ENCODE measurements around the gene SIDT1.

SIDT1 gene

GRCh38 chr3:113551820-113552219, 19.5 kb downstream of the SIDT1 start:
- TF ChIP-seq CTCF (conservative IDR thresholded peaks at IDR 0.05; ENCODE audit: low read depth, low read length), result no peak
- H3K4me3 ChIP-seq (IDR thresholded peaks at IDR 0.05; ENCODE audit: insufficient read depth, low read depth, low read length), result no peak overlapping the region
- peaks cover 12% of the 10 kb centered on the region for H3K4me1 ChIP-seq (ENCODE audit: low read depth, poor library complexity, severe bottlenecking)
- H3K79me2 ChIP-seq (ENCODE audit: insufficient read depth, low read depth), result no peaks in the 10 kb centered on the region
- no peaks in the 10 kb centered on the region for H4K20me1 ChIP-seq (ENCODE audit: insufficient read depth)
- H3K9ac ChIP-seq, result no peak overlapping the region
- no peaks in the 10 kb centered on the region for H3K27me3 ChIP-seq (ENCODE audit: insufficient read depth, low read depth)
- no peaks in the 10 kb centered on the region for H3K36me3 ChIP-seq (ENCODE audit: insufficient read depth)
- no peak overlapping the region for H3K27ac ChIP-seq
- no peak overlapping the region for H3K4me2 ChIP-seq
- no peak overlapping the region for H2AFZ ChIP-seq (ENCODE audit: low read depth)

- H3K36me3 ChIP-seq (ENCODE audit: insufficient read depth), result no peaks in the 10 kb centered on the region
- H3K27ac ChIP-seq, result no peak overlapping the region
- H3K4me2 ChIP-seq, result no peak overlapping the region
- H4K20me1 ChIP-seq (ENCODE audit: insufficient read depth), result no peaks in the 10 kb centered on the region
- peaks cover 1% of the 10 kb centered on the region for H3K4me1 ChIP-seq (ENCODE audit: low read depth, poor library complexity, severe bottlenecking)
- no peaks in the 10 kb centered on the region for H3K79me2 ChIP-seq (ENCODE audit: insufficient read depth, low read depth)
- no peak overlapping the region for H3K4me3 ChIP-seq (IDR thresholded peaks at IDR 0.05; ENCODE audit: insufficient read depth, low read depth, low read length)
- H3K9ac ChIP-seq, result no peak overlapping the region
- H2AFZ ChIP-seq (ENCODE audit: low read depth), result no peak overlapping the region
- no peak for TF ChIP-seq CTCF (conservative IDR thresholded peaks at IDR 0.05; ENCODE audit: low read depth, low read length)
- H3K27me3 ChIP-seq (ENCODE audit: insufficient read depth, low read depth), result no peaks in the 10 kb centered on the region
Measured at GRCh38 chr3:113552851-113553250, 20.5 kb downstream of the SIDT1 start.

- H3K4me3 ChIP-seq (IDR thresholded peaks at IDR 0.05; ENCODE audit: insufficient read depth, low read depth, low read length), result no peak overlapping the region
Measured at GRCh38 chr3:113555138-113555537, 22.8 kb downstream of the SIDT1 start.

GRCh38 chr3:113556316-113556945, 24.1 kb downstream of the SIDT1 start:
- Histone ChIP-seq H3K27ac (no peak overlapping the region), H3K79me2 (ENCODE audit: insufficient read depth, low read depth) (no peaks in the 10 kb centered on the region), H3K9ac (no peak overlapping the region), H3K4me2 (no peak overlapping the region), H3K4me1 (ENCODE audit: low read depth, poor library complexity, severe bottlenecking) (no peaks in the 10 kb centered on the region), H3K27me3 (ENCODE audit: insufficient read depth, low read depth) (no peaks in the 10 kb centered on the region), H3K4me3 (IDR thresholded peaks at IDR 0.05; ENCODE audit: insufficient read depth, low read depth, low read length) (no peak overlapping the region), H2AFZ (ENCODE audit: low read depth) (no peak overlapping the region), H3K36me3 (ENCODE audit: insufficient read depth) (no peaks in the 10 kb centered on the region), H4K20me1 (ENCODE audit: insufficient read depth) (no peaks in the 10 kb centered on the region)
- TF ChIP-seq CTCF (conservative IDR thresholded peaks at IDR 0.05; ENCODE audit: low read depth, low read length), result no peak

More at GRCh38 chr3:113555138-113555537, 22.8 kb downstream of the SIDT1 start:
- Histone ChIP-seq H3K4me2 (no peak overlapping the region), H4K20me1 (ENCODE audit: insufficient read depth) (no peaks in the 10 kb centered on the region), H3K27ac (no peak overlapping the region), H3K27me3 (ENCODE audit: insufficient read depth, low read depth) (no peaks in the 10 kb centered on the region), H3K79me2 (ENCODE audit: insufficient read depth, low read depth) (no peaks in the 10 kb centered on the region), H3K36me3 (ENCODE audit: insufficient read depth) (no peaks in the 10 kb centered on the region), H2AFZ (ENCODE audit: low read depth) (no peak overlapping the region), H3K4me1 (ENCODE audit: low read depth, poor library complexity, severe bottlenecking) (no peaks in the 10 kb centered on the region), H3K9ac (no peak overlapping the region)
- no peak for TF ChIP-seq CTCF (conservative IDR thresholded peaks at IDR 0.05; ENCODE audit: low read depth, low read length)
